Aorta (tissue), 5 donors: Measurements from ENCODE around the gene ARHGAP24. TPM values are rescaled to one million over a fixed set of nuclear protein-coding genes. Genes with fewer than 3 reads are reported as not detected.

Source experiments
- ATAC-seq: fragments of 200-7000 bp; cut with Tn5 transposase; one replicate; pipeline ENCODE4 v1.9.1; 2022; ENCODE audit warnings: moderate library complexity; ENCODE audit not compliant: low FRiP score
- DNase-seq, 2 donors: peaks; one replicate each; pipeline ENCODE4 v3.0.0-alpha.2; 2020
- H3K27ac ChIP-seq, 2 donors: one replicate each; pipeline ENCODE4 v1.5.1; 2013; ENCODE audit warnings: low read length in 2 of 2, mild to moderate bottlenecking in 2 of 2, moderate library complexity in 2 of 2, control low read depth in 1 of 2, inconsistent platforms in 1 of 2, low read depth in 1 of 2
- H3K27me3 ChIP-seq, 2 donors: one replicate each; pipeline ENCODE4 v1.6.1; 2013; ENCODE audit warnings: control low read depth in 1 of 2, low read length in 1 of 2, mild to moderate bottlenecking in 1 of 2, moderate library complexity in 1 of 2; ENCODE audit not compliant: insufficient read depth in 2 of 2, control insufficient read depth in 1 of 2
- H3K36me3 ChIP-seq, 2 donors: one replicate each; pipeline ENCODE4 v1.6.1; 2013; ENCODE audit warnings: control low read depth in 1 of 2, low read length in 1 of 2, mild to moderate bottlenecking in 1 of 2; ENCODE audit not compliant: insufficient read depth in 2 of 2, control insufficient read depth in 1 of 2
- H3K4me1 ChIP-seq, 2 donors: one replicate each; pipeline ENCODE4 v1.6.1; 2013; ENCODE audit warnings: low read length in 2 of 2, control low read depth in 1 of 2, mild to moderate bottlenecking in 1 of 2, moderate library complexity in 1 of 2; ENCODE audit not compliant: insufficient read depth in 2 of 2, control insufficient read depth in 1 of 2
- H3K4me3 ChIP-seq, 2 donors: one replicate each; pipeline ENCODE4 v1.5.1; 2013; ENCODE audit warnings: low read length in 2 of 2, control low read depth in 1 of 2, mild to moderate bottlenecking in 1 of 2
- H3K9me3 ChIP-seq: one replicate; pipeline ENCODE4 v1.6.1; 2013; ENCODE audit warnings: mild to moderate bottlenecking, low read length; ENCODE audit not compliant: control insufficient read depth
- WGBS, 2 donors: extraction: QIAGEN DNeasy Blood & Tissue Kit; methylation state at CpG; one replicate each; pipeline ENCODE4 v1.1.7; 2013; 5-methylcytosine and 5-hydroxymethylcytosine counted together
- intact Hi-C, 2 donors: fragments of 100-400 bp; cut with DNase I; formaldehyde crosslinking; loops; one replicate each; pipeline versions ENCODE4 v1.14.2 to v1.15.0; 2022
- polyA plus RNA-seq, 2 donors: library from polyadenylated mRNA; stranded (reverse); fragments of 200-250 nt; gene quantifications; one replicate each; pipeline ENCODE4 v1.2.3, GENCODE V29; 2013
- total RNA-seq, 2 donors: library from RNA; stranded (reverse); fragmentation: NEBNext Ultra II Directional; extraction: Animal tissue kit (Norgen Biotek cat#: 25700); gene quantifications; one replicate each; pipeline ENCODE4 v1.2.1, GENCODE V29; 2021
- donor health status: healthy with polysubstance abuse.
- donor health status: Bipolar disorder and iron deficiency.
- donor health status: DM: no; HTN: no; CAD: no.
- donor health status: DM: no; HTN: no; CAD: no.
- donor health status: DM: yes; HTN: yes; CAD: no.

Gene ARHGAP24
- total and polyA plus RNA-seq, 4 donors = 13.4 to 35.2 (median 34.0) TPM

- no peak overlapping the region for H3K4me3 ChIP-seq
- 37 to 42% methylated on average over 2 of the region's 2 CpGs for WGBS, 2 donors
- no peaks in the 10 kb centered on the region for H3K36me3 ChIP-seq
- intact Hi-C loops = no loop called here
- no peaks in the 10 kb centered on the region for H3K27me3 ChIP-seq
- no peak for DNase-seq
- no peaks in the 10 kb centered on the region for H3K9me3 ChIP-seq
- peaks cover 0 to 2% of the 10 kb centered on the region in 2 donors for H3K4me1 ChIP-seq
- no peak overlapping the region for H3K27ac ChIP-seq
- no peak for ATAC-seq
Observed at GRCh38 chr4:85446141-85446861, 28.6 kb upstream of the ARHGAP24 start.

GRCh38 chr4:85448906-85449890 is 25.8 kb upstream of the ARHGAP24 start:
- 71% methylated on average over 6 of the region's 6 CpGs for WGBS, 2 donors
- intact Hi-C loops = no loop called here
- Histone ChIP-seq H3K4me1 (peaks cover 0 to 2% of the 10 kb centered on the region in 2 donors), H3K27me3 (no peaks in the 10 kb centered on the region), H3K27ac (no peak overlapping the region), H3K36me3 (no peaks in the 10 kb centered on the region), H3K4me3 (no peak overlapping the region), H3K9me3 (no peaks in the 10 kb centered on the region)
- DNase-seq (no peak), ATAC-seq (no peak)

GRCh38 chr4:85452058-85452731 is 22.8 kb upstream of the ARHGAP24 start:
- no peaks in the 10 kb centered on the region for H3K9me3 ChIP-seq
- H3K27me3 ChIP-seq = no peaks in the 10 kb centered on the region
- ATAC-seq (no peak), DNase-seq (no peak)
- no peaks in the 10 kb centered on the region for H3K36me3 ChIP-seq
- 30 to 49% methylated on average over 3 of the region's 3 CpGs for WGBS, 2 donors
- no peak overlapping the region for H3K27ac ChIP-seq
- H3K4me3 ChIP-seq = no peak overlapping the region
- H3K4me1 ChIP-seq = no peaks in the 10 kb centered on the region
- intact Hi-C loops = no loop called here

GRCh38 chr4:85455942-85456341 is 19.0 kb upstream of the ARHGAP24 start:
- DNase-seq (no peak), ATAC-seq (no peak)
- Histone ChIP-seq H3K27me3 (no peaks in the 10 kb centered on the region), H3K27ac (no peak overlapping the region), H3K4me3 (no peak overlapping the region), H3K36me3 (no peaks in the 10 kb centered on the region), H3K4me1 (no peaks in the 10 kb centered on the region), H3K9me3 (peaks cover under 1% of the 10 kb centered on the region)
- intact Hi-C loops = no loop called here

GRCh38 chr4:85457752-85458467 is 17.0 kb upstream of the ARHGAP24 start:
- Histone ChIP-seq H3K9me3 (peaks cover 2% of the 10 kb centered on the region), H3K4me1 (no peaks in the 10 kb centered on the region), H3K27me3 (no peaks in the 10 kb centered on the region), H3K4me3 (no peak overlapping the region), H3K36me3 (no peaks in the 10 kb centered on the region), H3K27ac (no peak overlapping the region)
- no peak for ATAC-seq
- DNase-seq = no peak
- intact Hi-C loops = no loop called here
- WGBS, 2 donors = 67 to 71% methylated on average over 5 of the region's 5 CpGs

- Histone ChIP-seq H3K36me3 (no peaks in the 10 kb centered on the region), H3K27ac (no peak overlapping the region), H3K4me1 (no peaks in the 10 kb centered on the region), H3K4me3 (no peak overlapping the region), H3K9me3 (peaks cover 2% of the 10 kb centered on the region), H3K27me3 (no peaks in the 10 kb centered on the region)
- intact Hi-C loops = no loop called here
- DNase-seq = no peak
- WGBS, 2 donors = 57 to 80% methylated on average over 1 of the region's 1 CpG
- ATAC-seq = no peak
Observed at GRCh38 chr4:85459736-85460135, 15.2 kb upstream of the ARHGAP24 start.

GRCh38 chr4:85474356-85474755 is 594 bp upstream of the ARHGAP24 start:
- H3K9me3 ChIP-seq = no peaks in the 10 kb centered on the region
- H3K36me3 ChIP-seq = no peaks in the 10 kb centered on the region
- no peak overlapping the region for H3K4me3 ChIP-seq
- H3K27ac ChIP-seq = no peak overlapping the region
- ATAC-seq (no peak), DNase-seq (no peak)
- intact Hi-C loops = no loop called here
- WGBS, 2 donors = 75 to 79% methylated on average over 4 of the region's 4 CpGs
- H3K27me3 ChIP-seq = peaks cover 0 to 2% of the 10 kb centered on the region in 2 donors
- no peaks in the 10 kb centered on the region for H3K4me1 ChIP-seq

GRCh38 chr4:85475631-85476233 is 782 bp downstream of the ARHGAP24 start:
- no peak overlapping the region for H3K4me3 ChIP-seq
- no peaks in the 10 kb centered on the region for H3K9me3 ChIP-seq
- no peaks in the 10 kb centered on the region for H3K36me3 ChIP-seq
- 6 to 8% methylated on average over 13 to 15 of the region's 21 CpGs for WGBS, 2 donors
- no peak for DNase-seq
- no peak overlapping the region for H3K27ac ChIP-seq
- H3K4me1 ChIP-seq = no peaks in the 10 kb centered on the region
- ATAC-seq = no peak
- H3K27me3 ChIP-seq = peaks cover 0 to 2% of the 10 kb centered on the region in 2 donors
- intact Hi-C loops = no loop called here
